GM19455 (cell line): ENCODE data around the gene SPTB.
"Not testable (repeated sequence)": the region's sequence is repeated elsewhere in the genome, so short reads cannot be mapped to it uniquely, and the experiment has no call there.

ENCODE experiments used
- ATAC-seq: cut with Tn5 transposase; IDR thresholded peaks from one replicate; pipeline ENCODE4 v1.9.1; 2021; ENCODE audit not compliant: unreplicated experiment

The SPTB gene

GRCh38 chr14:64824471-64824870, 55.2 kb downstream of the SPTB start:
- no peak for ATAC-seq

DNA sequence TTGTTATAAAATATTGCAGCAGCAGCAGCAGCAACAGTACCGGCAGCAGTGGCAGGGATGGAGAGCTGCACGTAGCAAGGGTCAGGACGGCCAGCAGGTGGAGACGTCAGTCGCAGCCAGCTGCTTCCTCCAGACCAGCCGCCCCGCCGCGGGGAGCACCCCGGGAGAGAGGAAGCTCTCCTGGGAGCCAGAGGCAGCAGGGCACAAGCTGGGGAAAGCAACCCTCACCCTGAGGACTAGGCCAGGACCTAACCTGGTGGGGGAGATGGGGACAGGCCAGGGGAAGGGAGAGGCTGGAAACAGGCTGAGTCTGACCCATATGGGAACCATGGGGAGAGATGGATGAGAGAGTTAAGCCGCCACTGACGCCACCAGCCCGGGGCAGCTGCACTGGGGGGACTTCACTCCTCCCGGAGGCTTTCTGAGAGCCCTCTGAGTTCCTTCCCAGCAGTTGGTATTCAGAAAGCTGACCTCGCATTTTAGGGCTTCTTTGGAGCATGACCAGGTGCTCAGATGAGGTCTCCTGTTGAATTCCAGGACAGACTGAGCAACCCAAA, 56.3 kb downstream of the SPTB start:
- no peak for ATAC-seq

DNA sequence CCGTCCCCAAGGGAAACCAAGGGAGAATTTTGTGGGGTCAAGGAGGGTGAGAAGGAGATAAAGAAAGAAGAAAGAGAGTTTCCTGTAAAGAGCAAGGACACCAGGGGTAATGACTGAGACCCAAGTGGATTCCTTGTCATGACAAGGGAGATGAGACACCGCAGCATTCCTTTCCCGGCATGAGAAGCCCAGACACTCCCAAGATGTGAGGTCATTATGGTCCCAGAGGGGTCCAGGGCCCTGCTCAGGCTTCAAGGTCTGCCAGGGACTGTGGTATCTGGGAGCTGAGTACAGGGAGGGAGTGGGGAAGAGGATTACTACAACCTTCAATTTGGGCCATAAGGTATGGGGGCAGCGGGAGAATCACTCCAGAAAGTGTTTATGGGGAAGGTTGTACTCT, 58.1 kb downstream of the SPTB start:
- ATAC-seq, result no peak

DNA sequence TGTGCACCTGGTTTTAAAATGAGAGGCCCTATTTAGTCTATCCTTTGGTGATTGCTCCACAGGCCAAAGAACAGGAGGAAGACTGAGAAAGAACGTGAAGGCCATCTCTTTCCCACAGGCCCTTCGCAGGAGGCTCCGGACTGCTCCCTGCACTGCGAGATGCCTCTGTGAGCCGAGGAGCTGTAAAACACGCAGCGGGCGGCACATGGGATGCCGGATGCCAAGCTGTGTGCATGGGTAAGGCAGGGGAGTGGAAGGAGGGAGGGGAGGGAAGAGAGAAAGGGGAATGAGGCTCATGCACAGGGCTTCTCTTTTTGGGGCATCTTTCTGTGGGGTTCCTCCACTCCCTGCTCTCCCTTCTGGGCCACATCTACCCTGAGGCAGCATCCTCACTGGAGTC, 61.6 kb downstream of the SPTB start:
- ATAC-seq, result no peak

DNA sequence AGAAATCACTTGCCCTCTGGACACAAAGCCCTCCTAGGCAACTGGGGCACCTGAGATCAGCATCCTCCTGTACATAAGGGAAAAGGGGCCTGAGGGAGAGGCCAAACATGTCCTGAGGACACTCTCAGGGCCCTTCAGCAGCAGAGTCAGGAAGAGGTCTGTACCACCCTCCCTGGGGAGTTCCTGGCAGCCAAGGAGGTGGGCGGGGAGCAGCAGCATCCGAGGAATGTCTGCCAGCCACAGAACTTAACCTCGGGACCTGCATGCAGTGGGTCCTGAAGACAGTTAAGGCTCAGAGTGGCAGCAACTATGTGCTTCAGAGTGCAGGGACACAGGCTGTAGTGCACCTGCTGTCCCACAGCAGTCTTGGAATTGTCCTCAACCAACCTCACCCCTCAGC, 62.1 kb downstream of the SPTB start:
- no peak for ATAC-seq

- ATAC-seq, result no peak
These were observed 63.4 kb downstream of the SPTB start for GRCh38 chr14:64816221-64816783.

DNA sequence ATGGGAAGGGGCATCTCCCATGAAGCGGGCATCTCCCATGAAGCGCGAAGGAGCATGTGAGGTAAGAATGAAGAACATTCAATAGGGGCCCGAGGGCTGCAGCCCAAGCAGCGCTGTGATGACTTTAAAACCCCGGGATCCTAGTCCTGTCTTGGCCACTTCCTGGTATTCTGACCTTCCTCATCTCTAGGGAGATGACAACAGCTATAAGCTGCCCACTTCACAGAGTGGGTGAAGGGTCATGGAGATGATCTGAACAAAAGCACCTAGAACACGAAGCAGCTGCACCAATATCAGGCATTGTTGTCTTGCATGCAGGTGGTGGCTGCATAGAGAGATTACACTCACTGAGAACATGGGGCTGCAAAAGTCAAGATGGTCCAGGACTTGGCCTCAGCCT, 64.5 kb downstream of the SPTB start:
- no peak for ATAC-seq

DNA sequence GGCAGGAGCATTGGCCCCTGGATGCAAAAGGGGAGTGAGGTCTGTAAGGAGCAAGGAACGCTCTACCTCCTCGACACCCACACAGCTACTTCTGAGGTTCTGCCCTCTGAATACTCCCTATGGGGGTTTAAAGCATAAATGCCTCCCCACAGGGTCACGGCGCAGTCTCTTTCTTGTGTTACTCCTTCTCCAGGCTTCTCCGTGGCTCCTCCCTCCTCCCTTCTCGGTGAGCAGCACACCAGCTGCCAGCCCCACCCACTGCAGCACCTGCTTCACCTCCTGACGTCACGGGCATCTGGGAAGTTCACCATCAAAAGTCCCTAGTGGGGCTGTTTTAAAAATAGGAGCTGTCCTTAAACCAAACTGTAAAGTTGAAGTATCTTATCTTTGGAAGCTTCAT, 67.3 kb downstream of the SPTB start:
- ATAC-seq, result no peak

- ATAC-seq, result no peak
These were observed 68.0 kb downstream of the SPTB start for GRCh38 chr14:64811676-64812075.

DNA sequence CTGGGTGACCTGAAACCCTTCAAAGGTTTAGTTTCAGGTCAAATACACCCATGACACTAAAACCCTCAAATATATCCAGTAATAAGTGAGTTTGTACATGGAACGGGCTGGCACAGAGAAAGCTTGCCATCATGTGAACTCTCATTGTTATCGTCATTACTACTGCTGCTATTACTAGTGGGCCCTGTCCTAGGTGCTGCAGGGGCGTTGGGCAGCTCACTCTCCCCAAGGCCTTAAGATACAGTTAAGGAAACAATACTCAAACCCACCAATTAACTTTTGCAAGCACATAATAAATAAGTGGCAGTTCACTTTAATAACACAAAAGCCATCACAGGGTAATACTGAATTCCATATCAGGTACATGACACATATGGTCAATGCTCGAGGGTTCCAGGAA, 71.3 kb downstream of the SPTB start:
- no peak for ATAC-seq

DNA sequence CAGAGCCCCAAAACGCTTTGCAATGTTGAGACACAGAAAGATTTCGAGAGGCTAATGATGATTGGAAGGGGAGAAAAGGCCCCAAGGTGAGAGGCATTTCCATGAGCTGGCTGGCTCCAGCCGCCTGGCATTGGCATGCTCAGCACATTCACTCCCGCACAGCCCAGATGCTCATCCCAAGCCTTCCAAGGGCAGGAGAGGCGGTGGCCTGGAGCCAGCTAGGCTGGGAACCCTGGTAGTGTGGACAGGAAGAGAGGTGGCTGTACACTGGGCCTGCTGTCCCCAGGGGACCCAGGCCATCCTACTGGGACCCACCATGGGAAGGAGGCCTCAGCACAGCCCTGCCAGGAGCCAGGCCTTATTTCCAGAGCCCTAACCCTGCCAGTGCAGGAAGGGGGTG, 72.2 kb downstream of the SPTB start:
- ATAC-seq, result no peak

GRCh38 chr14:64806862-64807495, 72.7 kb downstream of the SPTB start:
- ATAC-seq, result no peak

DNA sequence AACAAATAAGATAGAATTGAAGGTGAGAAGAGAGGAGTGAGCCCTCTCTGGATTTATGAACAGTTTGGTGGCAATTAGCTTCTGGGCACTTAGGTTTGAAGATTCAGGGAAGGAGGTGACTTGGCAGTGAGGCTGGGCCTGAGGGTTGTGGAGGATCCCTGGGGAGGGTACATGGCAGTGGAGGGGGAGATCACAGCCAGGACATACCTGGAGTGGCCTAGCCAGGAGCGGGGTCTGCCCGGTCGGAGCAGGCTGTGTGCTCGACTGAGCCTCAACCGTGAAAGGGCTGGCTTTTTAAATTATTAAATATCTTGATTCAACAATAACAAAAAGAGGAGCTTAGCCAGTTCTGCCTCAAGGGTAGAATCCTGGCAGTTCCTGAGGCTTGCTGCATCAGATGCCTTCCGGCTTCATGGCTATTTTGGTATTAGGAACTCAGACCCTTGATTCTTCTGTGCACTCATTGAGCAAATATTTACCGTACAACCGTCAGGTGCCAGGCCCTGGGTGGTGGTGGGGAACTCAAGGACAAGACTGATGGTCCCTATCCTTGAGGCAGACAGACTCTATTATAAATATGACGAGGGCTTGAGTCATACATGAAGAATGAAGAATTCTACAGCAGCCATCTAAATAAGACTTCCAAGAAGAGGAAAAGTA, 73.4 kb downstream of the SPTB start:
- ATAC-seq, result no peak

GRCh38 chr14:64805646-64806045, 74.1 kb downstream of the SPTB start:
- ATAC-seq, result not testable (repeated sequence)

DNA sequence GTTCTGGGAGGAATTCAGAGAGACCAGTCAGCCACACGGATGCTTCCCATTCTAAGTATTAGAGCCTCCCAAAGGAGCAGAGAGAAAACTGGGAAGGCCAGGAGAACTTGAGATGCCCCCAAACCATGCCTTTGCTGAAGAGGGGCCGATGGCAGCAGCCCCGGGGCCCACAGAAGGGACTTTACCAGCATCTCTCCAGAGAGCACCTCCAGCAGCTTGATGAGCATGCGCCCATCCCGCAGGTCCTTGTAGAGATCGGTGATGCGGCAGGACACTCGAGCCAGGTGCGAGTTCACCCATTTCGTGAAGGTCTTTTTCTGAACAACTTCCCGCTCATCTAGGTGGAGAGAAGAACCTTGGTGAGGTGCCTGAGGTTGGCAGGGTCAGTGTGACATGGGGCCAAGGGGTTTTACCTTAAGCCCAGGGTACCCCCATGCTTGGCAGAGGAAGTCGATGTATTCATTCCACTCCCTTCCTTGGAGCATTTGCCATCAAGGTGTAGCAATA, 74.9 kb downstream of the SPTB start:
- ATAC-seq, result no peak

DNA sequence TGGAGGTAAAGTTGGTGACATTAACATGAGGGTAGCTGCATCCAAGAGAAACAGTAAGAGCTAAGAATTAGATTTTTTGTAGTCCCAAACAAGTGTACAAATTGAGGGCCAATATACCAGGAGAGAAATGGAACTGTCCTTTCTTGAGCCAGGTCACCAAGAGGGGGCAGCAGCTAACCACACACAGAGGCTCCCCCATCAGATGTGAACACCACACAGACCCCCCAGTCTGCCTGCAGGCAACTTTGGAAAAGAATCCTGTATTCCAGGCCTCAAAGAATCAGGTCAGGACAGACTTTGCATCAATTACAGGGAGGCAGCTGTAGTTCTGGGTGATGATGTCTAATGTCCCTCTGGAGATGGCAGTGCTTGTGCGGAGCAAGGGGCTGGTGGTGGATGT, 77.9 kb downstream of the SPTB start:
- ATAC-seq, result no peak

DNA sequence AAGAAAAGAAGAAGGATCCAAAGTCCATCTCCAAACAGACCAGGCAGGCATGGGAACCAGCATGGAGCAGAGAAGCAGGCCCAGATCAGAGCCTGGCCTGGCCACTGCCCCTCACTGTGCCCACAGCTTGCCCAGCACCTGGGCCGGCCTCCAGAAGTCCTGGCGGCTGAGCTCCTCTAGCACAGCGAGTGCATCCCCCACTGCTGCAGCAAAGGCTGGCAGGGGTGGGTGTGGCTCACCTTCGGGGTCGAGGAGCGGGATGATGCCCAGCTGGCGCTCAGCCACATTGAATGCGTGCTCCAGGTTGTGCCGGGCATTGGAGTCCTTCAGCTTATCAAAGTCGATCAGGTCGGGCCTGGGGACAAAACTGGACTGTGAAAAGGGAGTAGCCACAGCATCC, 78.7 kb downstream of the SPTB start:
- no peak for ATAC-seq

- no peak for ATAC-seq
These were observed 79.7 kb downstream of the SPTB start for GRCh38 chr14:64800000-64800399.

- no peak for ATAC-seq
These were observed 80.2 kb downstream of the SPTB start for GRCh38 chr14:64799555-64799954.

DNA sequence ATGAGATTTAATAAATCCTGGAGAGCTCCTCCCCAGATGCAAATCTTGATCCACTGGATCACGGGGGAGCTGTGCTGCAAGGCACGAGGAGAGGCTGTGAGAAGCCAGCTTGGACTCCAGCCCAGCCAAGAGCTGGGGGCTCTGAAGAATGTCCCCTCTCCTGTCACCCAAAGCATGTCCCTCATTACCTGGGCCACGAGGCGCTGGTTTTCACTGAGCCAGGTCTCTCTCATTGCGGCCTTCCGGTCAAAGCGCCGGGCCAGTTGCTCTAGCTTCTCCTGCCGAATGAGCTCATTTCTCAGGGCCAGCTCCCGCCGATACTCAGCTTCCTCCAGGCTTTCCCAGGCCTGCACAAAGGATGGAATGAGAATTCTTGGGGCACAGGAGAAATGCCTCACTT, 83.3 kb downstream of the SPTB start:
- ATAC-seq, result no peak

- no peak for ATAC-seq
These were observed 83.8 kb downstream of the SPTB start for GRCh38 chr14:64795921-64796320.

GRCh38 chr14:64795211-64795610, 84.5 kb downstream of the SPTB start:
- ATAC-seq, result no peak
